ENCODE measurements around the gene WNT3A.
A peak's percentile ranks its signal among the peaks of the same experiment; 100 is the strongest.

WNT3A gene

GRCh38 chr1:227999056-227999930 lies 7.5 kb upstream of the WNT3A start:
- peak; percentile 51 to 70 (median 66) for DNase-seq (ENCODE audit: low read depth in 2 of 3, low spot score in 1 of 3)

DNA sequence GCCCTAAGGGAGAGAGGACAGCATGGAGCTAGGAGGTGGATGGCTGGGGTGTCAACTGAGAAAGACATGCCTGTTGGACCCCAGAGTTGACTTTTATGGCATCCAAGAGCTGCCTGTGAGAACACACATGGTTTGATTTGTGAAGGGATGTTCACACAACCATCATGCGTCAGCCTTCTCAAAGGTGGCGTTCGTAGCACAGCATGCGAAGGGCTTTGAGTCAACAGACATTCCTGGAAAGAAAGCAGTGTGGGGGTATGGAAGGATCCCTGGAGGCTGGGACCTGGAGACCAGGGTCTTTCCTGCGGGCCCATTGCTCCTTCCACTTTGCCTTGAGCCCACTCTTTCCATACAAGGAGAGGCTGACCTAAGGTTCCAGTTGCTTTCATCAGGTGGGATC lies 6.4 kb upstream of the WNT3A start:
- no peak for DNase-seq (ENCODE audit: low read depth in 2 of 3, low spot score in 1 of 3)

DNA sequence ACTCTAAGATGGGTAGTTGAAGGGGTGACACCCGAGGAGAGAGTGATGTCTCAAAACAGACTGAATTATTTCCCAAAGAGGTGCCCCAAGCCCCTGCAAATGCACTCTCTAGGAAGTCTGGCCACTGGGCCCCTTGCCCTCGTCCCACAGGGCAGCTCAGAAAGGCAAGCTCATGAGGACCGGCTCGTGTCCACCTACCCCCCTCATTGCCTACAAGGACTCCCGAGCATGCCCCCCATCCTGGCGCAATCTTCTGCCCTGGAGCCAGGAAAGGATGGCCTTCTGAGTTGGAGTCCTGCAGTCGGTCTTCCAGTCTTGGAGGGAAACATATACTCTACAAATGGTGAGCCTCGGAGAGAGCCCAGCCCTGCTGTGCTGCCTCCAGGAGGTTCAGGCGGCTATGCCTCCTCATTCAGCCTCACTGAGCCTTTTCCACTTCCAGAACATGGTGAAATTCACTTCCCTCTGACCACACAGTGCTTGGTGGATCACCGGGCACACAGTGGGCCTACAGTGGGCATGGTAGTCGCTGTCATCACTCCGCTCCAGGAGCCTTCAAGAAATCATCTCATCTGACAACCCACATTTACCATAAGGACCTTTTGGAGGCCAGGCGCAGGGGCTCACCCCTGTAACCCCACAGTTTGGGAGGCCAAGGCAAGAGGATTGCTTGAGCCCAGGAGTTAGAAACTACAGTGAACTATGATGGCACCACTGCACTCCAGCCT lies 5.8 kb upstream of the WNT3A start:
- no peak for DNase-seq (ENCODE audit: low read depth in 2 of 3, low spot score in 1 of 3)

GRCh38 chr1:228001738-228002535 lies 4.9 kb upstream of the WNT3A start:
- no peak for DNase-seq (ENCODE audit: low read depth in 2 of 3, low spot score in 1 of 3)

- no peak for DNase-seq (ENCODE audit: low read depth in 2 of 3, low spot score in 1 of 3)
Observed at GRCh38 chr1:228002792-228003191, 4.0 kb upstream of the WNT3A start.

- DNase-seq (ENCODE audit: low read depth in 2 of 3, low spot score in 1 of 3), result no peak
Observed at GRCh38 chr1:228003461-228004330, 3.1 kb upstream of the WNT3A start.

DNA sequence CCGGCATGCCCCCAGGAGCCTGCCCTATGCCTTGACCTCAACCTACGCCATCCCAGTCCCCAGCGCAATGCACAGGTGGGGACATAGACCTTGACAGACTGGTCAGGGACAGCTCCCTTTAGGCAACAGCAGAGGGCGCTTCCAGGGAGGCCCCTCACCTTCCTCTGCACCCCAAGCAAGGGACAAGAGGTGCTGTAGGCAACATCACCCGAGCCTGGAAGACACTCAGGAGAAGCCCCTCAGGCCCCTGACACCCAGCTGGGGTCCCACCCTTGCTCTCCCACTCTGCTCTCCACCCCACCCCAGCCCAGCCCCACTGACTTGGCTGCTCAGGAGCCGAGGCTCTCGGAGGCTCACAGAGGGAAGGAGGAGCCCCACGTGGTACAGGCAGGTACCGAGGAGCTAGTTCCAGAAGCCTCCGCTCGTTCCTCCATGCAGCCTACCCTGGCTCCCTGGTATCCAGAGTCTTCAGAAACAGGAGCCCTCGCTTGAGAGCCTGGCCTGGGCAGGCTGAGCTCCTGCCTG lies 2.4 kb upstream of the WNT3A start:
- no peak for DNase-seq (ENCODE audit: low read depth in 2 of 3, low spot score in 1 of 3)

DNA sequence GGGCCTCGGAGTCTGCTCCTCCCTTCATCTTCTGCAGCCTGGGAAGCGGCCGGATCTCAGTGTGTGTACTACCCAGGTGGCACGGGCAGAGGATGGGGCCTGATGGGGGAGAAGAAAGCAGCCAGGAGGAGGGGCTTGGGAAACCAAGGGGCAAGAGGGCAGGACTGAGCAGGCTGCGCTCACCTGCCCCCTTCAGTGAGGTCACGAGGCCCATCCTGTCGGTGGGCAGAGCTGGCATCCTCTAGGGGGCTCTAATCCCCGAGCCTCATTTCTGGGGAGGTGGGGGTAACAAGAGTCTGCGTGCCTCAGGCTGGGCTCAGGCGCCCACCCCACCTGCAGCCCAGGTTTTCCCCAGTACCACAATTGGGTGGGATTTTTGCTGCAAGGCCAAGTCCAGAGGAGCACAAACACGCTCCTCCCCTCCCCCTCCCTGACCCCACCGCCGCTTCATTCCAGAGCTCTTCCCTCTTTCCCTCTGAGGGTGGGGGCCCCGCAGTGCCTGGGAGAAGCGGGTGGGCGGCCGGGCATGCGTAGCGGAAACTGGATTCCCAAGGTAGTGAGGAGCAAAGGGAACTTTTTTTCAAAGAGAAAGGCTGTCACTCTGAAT lies 1.8 kb upstream of the WNT3A start:
- DNase-seq (ENCODE audit: low read depth in 2 of 3, low spot score in 1 of 3), result no peak

- DNase-seq (ENCODE audit: low read depth in 2 of 3, low spot score in 1 of 3), result no peak
Observed at GRCh38 chr1:228005511-228006033, 1.2 kb upstream of the WNT3A start.

DNA sequence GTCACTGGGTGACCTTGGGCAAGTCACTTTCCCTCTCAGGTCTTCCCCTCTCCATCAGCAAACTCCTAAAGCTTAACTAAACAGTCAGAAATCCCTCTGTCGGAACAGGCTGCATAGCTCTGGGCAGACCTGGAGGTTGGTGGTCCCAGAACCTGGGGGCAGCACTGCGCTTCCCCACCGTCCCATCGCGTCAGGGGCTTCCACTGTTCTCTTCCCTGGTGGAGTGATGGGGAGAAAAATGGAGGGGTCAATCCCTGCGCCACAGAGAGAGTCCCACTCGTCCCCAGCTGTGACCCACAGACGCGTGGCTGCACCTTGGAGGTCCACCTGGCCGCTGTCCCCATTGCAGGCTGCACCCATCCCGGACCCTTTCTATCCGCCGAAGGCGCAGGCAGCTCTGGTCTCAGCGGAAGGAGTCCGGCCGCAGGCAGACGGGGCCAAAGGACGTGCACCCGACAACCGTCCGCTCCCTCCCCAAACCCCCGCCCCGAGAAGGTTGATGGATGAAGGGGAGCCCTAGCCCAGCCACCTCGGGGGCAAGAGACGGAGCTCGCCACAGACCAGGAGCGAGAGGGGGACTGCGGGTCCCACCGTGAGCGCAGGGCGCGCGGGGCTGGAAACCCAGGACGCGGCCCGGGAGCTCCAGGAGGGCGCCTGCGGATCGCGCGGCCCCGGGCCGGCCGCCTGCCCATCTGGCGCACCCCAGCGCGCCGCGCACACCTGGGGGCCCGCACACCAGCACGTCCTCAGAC lies 588 bp upstream of the WNT3A start:
- no peak for DNase-seq (ENCODE audit: low read depth in 2 of 3, low spot score in 1 of 3)

DNA sequence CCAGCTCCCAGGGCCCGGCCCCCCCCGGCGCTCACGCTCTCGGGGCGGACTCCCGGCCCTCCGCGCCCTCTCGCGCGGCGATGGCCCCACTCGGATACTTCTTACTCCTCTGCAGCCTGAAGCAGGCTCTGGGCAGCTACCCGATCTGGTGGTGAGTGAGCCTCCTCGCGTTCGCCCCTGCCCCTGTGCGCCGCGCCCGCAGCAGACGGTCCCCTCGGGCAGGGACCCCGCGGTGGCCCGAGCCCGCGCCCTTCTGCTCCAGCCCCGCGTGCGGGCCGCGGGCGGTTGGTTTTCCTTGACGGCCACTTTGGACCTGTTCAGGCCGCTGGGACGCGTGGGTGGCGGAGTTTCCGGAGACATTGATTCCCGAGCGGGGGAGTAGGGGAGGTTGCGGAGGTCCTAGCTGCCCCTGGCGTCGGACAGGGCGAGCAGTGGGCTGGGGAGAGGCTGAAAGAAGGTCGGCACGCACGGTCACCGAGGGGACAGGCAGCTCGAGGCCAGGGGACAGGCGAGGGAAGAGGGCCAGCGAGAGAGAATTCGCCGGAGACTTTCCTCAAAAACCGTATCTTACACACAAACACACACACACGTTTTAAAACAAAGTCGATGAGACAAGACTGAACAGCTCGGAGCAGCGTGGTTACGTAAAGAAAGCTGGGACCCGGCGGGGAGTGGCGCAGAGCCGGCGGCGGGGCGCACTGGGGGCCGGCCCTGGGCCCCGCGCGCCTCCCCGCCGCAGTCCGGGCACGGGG lies 427 bp downstream of the WNT3A start:
- no peak for DNase-seq (ENCODE audit: low read depth in 2 of 3, low spot score in 1 of 3)

DNA sequence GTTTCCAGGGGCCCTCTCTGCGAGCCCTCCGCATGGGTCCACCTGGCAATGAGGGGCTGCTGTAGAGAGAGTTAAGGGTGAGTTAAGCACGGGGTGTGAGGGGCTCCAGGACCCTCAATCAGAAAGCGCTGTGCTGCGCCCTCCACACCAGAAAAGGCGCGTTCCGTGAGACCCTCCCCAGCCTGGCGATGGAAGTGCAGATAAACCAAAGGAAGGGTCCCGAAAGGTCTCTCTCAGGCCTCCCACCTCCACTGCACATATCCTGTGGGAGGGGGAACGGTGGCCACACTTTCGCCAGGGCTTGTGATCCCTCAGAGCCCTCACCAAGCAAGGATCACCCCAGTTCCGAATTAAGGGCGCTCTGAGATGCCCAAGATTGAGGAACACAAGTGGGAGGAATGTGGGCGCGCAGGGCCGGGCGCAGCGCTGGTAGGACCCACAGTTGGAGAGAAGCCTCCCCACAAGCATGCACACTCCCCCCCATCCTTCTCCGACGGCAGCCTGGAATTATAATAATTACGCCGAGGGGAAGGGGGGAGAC lies 1.1 kb downstream of the WNT3A start:
- DNase-seq (ENCODE audit: low read depth in 2 of 3, low spot score in 1 of 3), result no peak

GRCh38 chr1:228008391-228009115 lies 1.8 kb downstream of the WNT3A start:
- no peak for DNase-seq (ENCODE audit: low read depth in 2 of 3, low spot score in 1 of 3)

DNA sequence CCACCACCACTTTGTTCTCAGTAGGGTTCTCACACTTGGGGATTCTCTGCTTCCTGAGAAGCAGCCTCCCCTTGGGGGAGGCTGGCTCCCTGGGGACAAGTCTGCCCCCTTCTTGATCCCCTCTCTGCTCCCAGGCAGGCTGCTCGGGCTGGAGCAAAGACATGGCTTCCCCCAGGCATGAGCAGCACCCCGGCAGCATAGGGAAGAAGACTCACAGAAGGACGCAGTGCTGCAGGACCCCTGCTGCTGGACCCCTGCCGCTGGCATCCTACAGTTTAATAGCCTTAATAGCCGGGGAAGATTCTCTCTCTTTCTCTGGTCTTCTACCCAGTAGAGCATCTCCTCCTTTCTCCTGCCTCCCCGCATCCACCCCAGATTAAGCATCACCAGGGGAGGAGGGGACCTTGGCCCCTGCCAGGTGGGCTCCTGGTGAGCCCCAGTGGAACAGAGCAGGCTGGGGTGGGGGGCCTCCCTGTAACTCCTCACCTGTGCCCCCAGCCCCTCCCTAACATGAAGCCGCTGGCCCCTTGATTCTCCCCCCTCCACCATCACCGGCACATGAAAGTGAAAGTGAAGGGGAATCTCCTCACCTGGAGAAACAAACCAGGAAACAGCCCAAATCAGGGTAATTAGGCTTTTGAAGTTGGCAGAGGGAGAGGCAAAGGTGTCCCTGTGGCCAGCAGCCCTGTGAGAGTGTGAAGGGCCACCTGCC lies 2.5 kb downstream of the WNT3A start:
- no peak for DNase-seq (ENCODE audit: low read depth in 2 of 3, low spot score in 1 of 3)

- no peak for DNase-seq (ENCODE audit: low read depth in 2 of 3, low spot score in 1 of 3)
Observed at GRCh38 chr1:228009828-228010775, 3.3 kb downstream of the WNT3A start.

DNA sequence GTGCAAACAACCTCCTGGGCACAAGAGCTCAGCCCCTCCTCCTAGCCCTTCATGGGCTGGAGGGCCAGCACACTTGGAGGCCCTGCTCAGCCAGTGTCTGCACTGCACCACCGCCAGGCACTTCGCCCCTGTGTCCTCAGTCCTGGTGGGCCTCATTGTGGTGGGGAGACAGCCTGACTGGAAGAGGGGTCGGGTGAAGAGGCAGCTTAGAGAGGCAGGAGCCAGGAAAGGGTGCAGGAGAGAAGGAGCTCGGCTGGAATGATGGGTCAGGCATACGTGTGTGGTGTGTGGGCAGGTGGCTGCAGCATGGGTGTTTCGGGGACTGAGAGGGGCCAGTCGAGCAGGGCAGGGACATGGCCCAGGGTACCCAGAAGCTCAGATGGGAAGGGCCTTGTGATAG lies 4.1 kb downstream of the WNT3A start:
- no peak for DNase-seq (ENCODE audit: low read depth in 2 of 3, low spot score in 1 of 3)
